ENCODE data around the gene LGR4. TPM values are rescaled to one million over a fixed set of nuclear protein-coding genes. Genes with fewer than 3 reads are reported as not detected.
"Not testable (repeated sequence)": the region's sequence is repeated elsewhere in the genome, so short reads cannot be mapped to it uniquely, and the experiment has no call there.

LGR4 gene
- total RNA-seq (ENCODE audit: low replicate concordance) = 39.6 and 54.5 TPM in 2 replicates
- long read RNA-seq, partial matches to known transcripts = 1 of 20 reads
- long read RNA-seq, other reads (novel, unspliced or antisense) = 19 of 20 reads

GRCh38 chr11:27472398-27473016 is at the start of gene LGR4:
Gene LGR4, minus strand, starts transcription at chr11:27472790. Its CDS starts 488 bp downstream, at chr11:27472302.
- Mint-ChIP-seq H3K4me1 (ENCODE audit: unreplicated experiment) (peaks cover 30% of the 10 kb centered on the region), H3K9me3 (no peaks in the 10 kb centered on the region)

GRCh38 chr11:27520226-27520625 is 47.6 kb upstream of the LGR4 start:
- TF ChIP-seq CTCF (conservative IDR thresholded peaks at IDR 0.05) = no peak
- Mint-ChIP-seq H3K4me3 (no peak overlapping the region), H3K36me3 (no peaks in the 10 kb centered on the region), H3K27me3 (no peaks in the 10 kb centered on the region), H3K27ac (no peak overlapping the region), H3K4me1 (ENCODE audit: unreplicated experiment) (no peaks in the 10 kb centered on the region), H3K9me3 (no peaks in the 10 kb centered on the region)
- no peak for DNase-seq (ENCODE audit: extremely low spot score, unreplicated experiment)

More at GRCh38 chr11:27472398-27473016, at the start of gene LGR4:
- no peaks in the 10 kb centered on the region for H3K36me3 Mint-ChIP-seq
- TF ChIP-seq CTCF (conservative IDR thresholded peaks at IDR 0.05) = no peak
- peak; percentile 88 for DNase-seq (ENCODE audit: extremely low spot score, unreplicated experiment)
- peak within 1 kb of the TSS; percentile 93 for H3K27ac Mint-ChIP-seq
- H3K27me3 Mint-ChIP-seq = peaks cover 14% of the 10 kb centered on the region
- peak within 1 kb of the TSS; percentile 96 for H3K4me3 Mint-ChIP-seq

GRCh38 chr11:27518518-27518917 is 45.9 kb upstream of the LGR4 start:
- no peak for TF ChIP-seq CTCF (conservative IDR thresholded peaks at IDR 0.05)
- Mint-ChIP-seq H3K27ac (no peak overlapping the region), H3K27me3 (no peaks in the 10 kb centered on the region), H3K36me3 (no peaks in the 10 kb centered on the region), H3K9me3 (no peaks in the 10 kb centered on the region), H3K4me3 (no peak overlapping the region), H3K4me1 (ENCODE audit: unreplicated experiment) (no peaks in the 10 kb centered on the region)
- DNase-seq (ENCODE audit: extremely low spot score, unreplicated experiment) = no peak

- not testable (repeated sequence) for H3K4me3 Mint-ChIP-seq; DNase-seq (ENCODE audit: extremely low spot score, unreplicated experiment); H3K27ac Mint-ChIP-seq; H3K9me3 Mint-ChIP-seq; H3K27me3 Mint-ChIP-seq; H3K36me3 Mint-ChIP-seq; H3K4me1 Mint-ChIP-seq (ENCODE audit: unreplicated experiment)
Measured at GRCh38 chr11:27517490-27517889, 44.9 kb upstream of the LGR4 start.

GRCh38 chr11:27514558-27514957 is 42.0 kb upstream of the LGR4 start:
- no peaks in the 10 kb centered on the region for H3K27me3 Mint-ChIP-seq
- no peaks in the 10 kb centered on the region for H3K36me3 Mint-ChIP-seq
- H3K9me3 Mint-ChIP-seq = no peaks in the 10 kb centered on the region
- H3K27ac Mint-ChIP-seq = no peak overlapping the region
- no peaks in the 10 kb centered on the region for H3K4me1 Mint-ChIP-seq (ENCODE audit: unreplicated experiment)
- no peak for TF ChIP-seq CTCF (conservative IDR thresholded peaks at IDR 0.05)
- H3K4me3 Mint-ChIP-seq = no peak overlapping the region
- DNase-seq (ENCODE audit: extremely low spot score, unreplicated experiment) = no peak

GRCh38 chr11:27514076-27514475 is 41.5 kb upstream of the LGR4 start:
- no peaks in the 10 kb centered on the region for H3K9me3 Mint-ChIP-seq
- no peak for TF ChIP-seq CTCF (conservative IDR thresholded peaks at IDR 0.05)
- H3K4me3 Mint-ChIP-seq = no peak overlapping the region
- H3K27me3 Mint-ChIP-seq = no peaks in the 10 kb centered on the region
- no peak for DNase-seq (ENCODE audit: extremely low spot score, unreplicated experiment)
- H3K27ac Mint-ChIP-seq = no peak overlapping the region
- no peaks in the 10 kb centered on the region for H3K4me1 Mint-ChIP-seq (ENCODE audit: unreplicated experiment)
- no peaks in the 10 kb centered on the region for H3K36me3 Mint-ChIP-seq

Measured in type B pancreatic cell (in vitro differentiated cells).